HepG2 (cell line): Measurements from ENCODE around the gene PLIN4. TPM values are rescaled to one million over a fixed set of nuclear protein-coding genes. Genes with fewer than 3 reads are reported as not detected.

Experiments
- ATF1 ChIP-seq: IDR thresholded peaks from 2 replicates; pipeline ENCODE4 v1.6.1; 2016; ENCODE audit warnings: mild to moderate bottlenecking, control low read depth
- EHMT2 ChIP-seq: fragments of 200-600 bp; sonication (generic); IDR thresholded peaks from 2 replicates; pipeline ENCODE4 v1.7.0; 2017; ENCODE audit warnings: antibody characterized with exemption, low read depth, low read length, borderline replicate concordance
- FLYWCH1 ChIP-seq: sonication (generic); formaldehyde crosslinking; IDR thresholded peaks from 2 replicates; pipeline ENCODE4 v1.8.1; 2023; ENCODE audit warnings: mild to moderate bottlenecking, missing genetic modification reagents
- REL ChIP-seq: sonication (generic); formaldehyde crosslinking; conservative IDR thresholded peaks from 2 replicates; pipeline ENCODE4 v1.8.0; 2022; ENCODE audit warnings: mild to moderate bottlenecking, missing genetic modification reagents, moderate library complexity
- SATB2 ChIP-seq: sonication (generic); formaldehyde crosslinking; IDR thresholded peaks from 2 replicates; pipeline ENCODE4 v1.5.0; 2020; ENCODE audit warnings: missing genetic modification reagents
- SMYD3 ChIP-seq: sonication (generic); formaldehyde crosslinking; IDR thresholded peaks from 2 replicates; pipeline ENCODE4 v1.8.1; 2023; ENCODE audit warnings: mild to moderate bottlenecking, missing genetic modification reagents
- ZKSCAN8 ChIP-seq: IDR thresholded peaks from 2 replicates; pipeline ENCODE4 v1.6.1; 2016; ENCODE audit warnings: borderline replicate concordance, missing genetic modification reagents, missing compliant biosample characterization
- ZNF431 ChIP-seq: sonication (generic); formaldehyde crosslinking; IDR thresholded peaks from 2 replicates; pipeline ENCODE4 v1.9.0; 2022; ENCODE audit warnings: missing genetic modification reagents, low read depth, mild to moderate bottlenecking, borderline replicate concordance
- ZNF652 ChIP-seq: IDR thresholded peaks from 2 replicates; pipeline ENCODE4 v1.6.1; 2016; ENCODE audit warnings: low read depth, borderline replicate concordance
- ZNF746 ChIP-seq: sonication (generic); formaldehyde crosslinking; IDR thresholded peaks from 2 replicates; pipeline ENCODE4 v1.8.0; 2022; ENCODE audit warnings: mild to moderate bottlenecking, missing genetic modification reagents
- polyA plus RNA-seq, 8 experiments: library from polyadenylated mRNA; depleted of rRNA in 3 of 8; stranded (reverse) in 7 of 8; unstranded in 1 of 8; fragments of >200 nt; fragmentation: Illumina TruSeq in 4 of 8; extraction: Trizol in 4 of 8; gene quantifications; 2 replicates each; pipeline versions ENCODE4 v1.2.1 to v1.2.3, GENCODE V29; 2011 to 2016; ENCODE audit warnings: low read depth in 4 of 8, missing spikeins in 1 of 8, mixed read lengths in 1 of 8; ENCODE audit not compliant: insufficient read depth in 1 of 8
- total RNA-seq, 5 experiments: library from RNA; depleted of rRNA; stranded (reverse); fragments of >200 nt; fragmentation: Illumina TruSeq; extraction: Trizol; gene quantifications; 2 replicates each; pipeline ENCODE4 v1.2.3, GENCODE V29; 2016; ENCODE audit warnings: low read depth in 1 of 5
- TF ChIP-seq, protein P1 (sequence below): sonication (generic); formaldehyde crosslinking; IDR thresholded peaks from 2 replicates; pipeline ENCODE4 v1.4.0; 2020; ENCODE audit warnings: missing genetic modification reagents
- TF ChIP-seq, protein P2 (sequence below): sonication (generic); formaldehyde crosslinking; IDR thresholded peaks from 2 replicates; pipeline ENCODE4 v1.9.0; 2022; ENCODE audit warnings: missing genetic modification reagents, mild to moderate bottlenecking, borderline replicate concordance
- TF ChIP-seq, protein P3 (sequence below): sonication (generic); formaldehyde crosslinking; IDR thresholded peaks from 2 replicates; pipeline ENCODE4 v1.5.1; 2020; ENCODE audit warnings: mild to moderate bottlenecking, missing genetic modification reagents, moderate library complexity
- TF ChIP-seq, protein P4 (sequence below): sonication (generic); formaldehyde crosslinking; IDR thresholded peaks from 2 replicates; pipeline ENCODE4 v1.4.0; 2020; ENCODE audit warnings: missing genetic modification reagents
- TF ChIP-seq, protein P5 (sequence below): sonication (generic); formaldehyde crosslinking; conservative IDR thresholded peaks from 2 replicates; pipeline ENCODE4 v1.4.0; 2020; ENCODE audit warnings: missing genetic modification reagents
- TF ChIP-seq, protein P6 (sequence below): sonication (generic); formaldehyde crosslinking; IDR thresholded peaks from 2 replicates; pipeline ENCODE4 v1.4.0; 2020; ENCODE audit warnings: missing genetic modification reagents

PLIN4 gene
- total and polyA plus RNA-seq, 2 of the 13 experiments (the other 11 are each of a cell fraction or from before 2014, with no cell fraction given) = 1.1 to 1.3 TPM

DNA sequence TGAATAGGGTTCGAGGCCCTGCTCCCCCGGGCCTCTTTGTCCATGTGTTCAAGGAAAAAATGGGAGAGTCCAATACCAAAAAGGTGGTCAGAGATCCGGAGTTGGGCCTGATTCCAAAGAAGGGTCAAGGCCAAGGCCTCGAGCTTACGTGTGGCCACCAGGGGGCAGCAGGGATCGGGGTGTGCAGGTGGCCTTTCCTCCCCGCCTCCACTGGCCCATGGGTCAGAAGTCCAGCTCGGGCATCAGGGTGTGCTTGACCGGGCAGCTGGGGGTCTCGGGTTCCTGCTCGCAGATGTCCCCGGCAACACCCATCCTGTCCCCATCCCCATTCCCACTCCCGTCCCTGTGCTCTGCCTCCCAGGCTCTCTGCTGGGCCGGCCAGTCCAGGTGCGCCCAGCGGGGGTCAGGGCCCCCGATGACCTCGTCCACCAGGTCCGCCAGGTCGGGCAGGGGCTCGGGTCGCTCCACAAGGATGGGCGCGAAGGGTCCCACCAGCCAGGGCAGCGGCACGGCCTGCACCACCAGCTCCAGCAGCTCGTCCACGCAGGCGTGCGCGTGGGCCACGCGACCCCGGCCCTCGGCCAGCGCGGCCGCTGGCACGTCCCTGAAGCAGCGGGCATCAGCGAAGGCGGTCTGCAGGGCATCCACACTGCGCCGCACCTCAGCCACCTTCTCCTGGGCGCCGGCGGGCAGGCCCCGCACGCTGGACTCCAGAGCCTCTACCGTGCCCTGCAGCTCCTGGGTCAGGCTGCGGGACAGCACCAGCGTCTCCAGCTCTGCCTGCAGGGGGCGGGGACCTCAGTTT is 5.2 kb upstream of the PLIN4 start (continued):
- TF ChIP-seq, protein P1, sequence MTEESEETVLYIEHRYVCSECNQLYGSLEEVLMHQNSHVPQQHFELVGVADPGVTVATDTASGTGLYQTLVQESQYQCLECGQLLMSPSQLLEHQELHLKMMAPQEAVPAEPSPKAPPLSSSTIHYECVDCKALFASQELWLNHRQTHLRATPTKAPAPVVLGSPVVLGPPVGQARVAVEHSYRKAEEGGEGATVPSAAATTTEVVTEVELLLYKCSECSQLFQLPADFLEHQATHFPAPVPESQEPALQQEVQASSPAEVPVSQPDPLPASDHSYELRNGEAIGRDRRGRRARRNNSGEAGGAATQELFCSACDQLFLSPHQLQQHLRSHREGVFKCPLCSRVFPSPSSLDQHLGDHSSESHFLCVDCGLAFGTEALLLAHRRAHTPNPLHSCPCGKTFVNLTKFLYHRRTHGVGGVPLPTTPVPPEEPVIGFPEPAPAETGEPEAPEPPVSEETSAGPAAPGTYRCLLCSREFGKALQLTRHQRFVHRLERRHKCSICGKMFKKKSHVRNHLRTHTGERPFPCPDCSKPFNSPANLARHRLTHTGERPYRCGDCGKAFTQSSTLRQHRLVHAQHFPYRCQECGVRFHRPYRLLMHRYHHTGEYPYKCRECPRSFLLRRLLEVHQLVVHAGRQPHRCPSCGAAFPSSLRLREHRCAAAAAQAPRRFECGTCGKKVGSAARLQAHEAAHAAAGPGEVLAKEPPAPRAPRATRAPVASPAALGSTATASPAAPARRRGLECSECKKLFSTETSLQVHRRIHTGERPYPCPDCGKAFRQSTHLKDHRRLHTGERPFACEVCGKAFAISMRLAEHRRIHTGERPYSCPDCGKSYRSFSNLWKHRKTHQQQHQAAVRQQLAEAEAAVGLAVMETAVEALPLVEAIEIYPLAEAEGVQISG (CRISPR knock-in tag) = peak; percentile 76
- no peak for TF ChIP-seq ZNF652 (CRISPR knock-in tag)
- TF ChIP-seq, protein P2, sequence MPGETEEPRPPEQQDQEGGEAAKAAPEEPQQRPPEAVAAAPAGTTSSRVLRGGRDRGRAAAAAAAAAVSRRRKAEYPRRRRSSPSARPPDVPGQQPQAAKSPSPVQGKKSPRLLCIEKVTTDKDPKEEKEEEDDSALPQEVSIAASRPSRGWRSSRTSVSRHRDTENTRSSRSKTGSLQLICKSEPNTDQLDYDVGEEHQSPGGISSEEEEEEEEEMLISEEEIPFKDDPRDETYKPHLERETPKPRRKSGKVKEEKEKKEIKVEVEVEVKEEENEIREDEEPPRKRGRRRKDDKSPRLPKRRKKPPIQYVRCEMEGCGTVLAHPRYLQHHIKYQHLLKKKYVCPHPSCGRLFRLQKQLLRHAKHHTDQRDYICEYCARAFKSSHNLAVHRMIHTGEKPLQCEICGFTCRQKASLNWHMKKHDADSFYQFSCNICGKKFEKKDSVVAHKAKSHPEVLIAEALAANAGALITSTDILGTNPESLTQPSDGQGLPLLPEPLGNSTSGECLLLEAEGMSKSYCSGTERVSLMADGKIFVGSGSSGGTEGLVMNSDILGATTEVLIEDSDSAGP (CRISPR knock-in tag) = no peak
- no peak for TF ChIP-seq ZNF431 (CRISPR knock-in tag)
- TF ChIP-seq EHMT2 = no peak
- TF ChIP-seq, protein P3, sequence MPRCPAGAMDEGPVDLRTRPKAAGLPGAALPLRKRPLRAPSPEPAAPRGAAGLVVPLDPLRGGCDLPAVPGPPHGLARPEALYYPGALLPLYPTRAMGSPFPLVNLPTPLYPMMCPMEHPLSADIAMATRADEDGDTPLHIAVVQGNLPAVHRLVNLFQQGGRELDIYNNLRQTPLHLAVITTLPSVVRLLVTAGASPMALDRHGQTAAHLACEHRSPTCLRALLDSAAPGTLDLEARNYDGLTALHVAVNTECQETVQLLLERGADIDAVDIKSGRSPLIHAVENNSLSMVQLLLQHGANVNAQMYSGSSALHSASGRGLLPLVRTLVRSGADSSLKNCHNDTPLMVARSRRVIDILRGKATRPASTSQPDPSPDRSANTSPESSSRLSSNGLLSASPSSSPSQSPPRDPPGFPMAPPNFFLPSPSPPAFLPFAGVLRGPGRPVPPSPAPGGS = no peak
- TF ChIP-seq ZNF746 (CRISPR knock-in tag) = no peak
- TF ChIP-seq, protein P4, sequence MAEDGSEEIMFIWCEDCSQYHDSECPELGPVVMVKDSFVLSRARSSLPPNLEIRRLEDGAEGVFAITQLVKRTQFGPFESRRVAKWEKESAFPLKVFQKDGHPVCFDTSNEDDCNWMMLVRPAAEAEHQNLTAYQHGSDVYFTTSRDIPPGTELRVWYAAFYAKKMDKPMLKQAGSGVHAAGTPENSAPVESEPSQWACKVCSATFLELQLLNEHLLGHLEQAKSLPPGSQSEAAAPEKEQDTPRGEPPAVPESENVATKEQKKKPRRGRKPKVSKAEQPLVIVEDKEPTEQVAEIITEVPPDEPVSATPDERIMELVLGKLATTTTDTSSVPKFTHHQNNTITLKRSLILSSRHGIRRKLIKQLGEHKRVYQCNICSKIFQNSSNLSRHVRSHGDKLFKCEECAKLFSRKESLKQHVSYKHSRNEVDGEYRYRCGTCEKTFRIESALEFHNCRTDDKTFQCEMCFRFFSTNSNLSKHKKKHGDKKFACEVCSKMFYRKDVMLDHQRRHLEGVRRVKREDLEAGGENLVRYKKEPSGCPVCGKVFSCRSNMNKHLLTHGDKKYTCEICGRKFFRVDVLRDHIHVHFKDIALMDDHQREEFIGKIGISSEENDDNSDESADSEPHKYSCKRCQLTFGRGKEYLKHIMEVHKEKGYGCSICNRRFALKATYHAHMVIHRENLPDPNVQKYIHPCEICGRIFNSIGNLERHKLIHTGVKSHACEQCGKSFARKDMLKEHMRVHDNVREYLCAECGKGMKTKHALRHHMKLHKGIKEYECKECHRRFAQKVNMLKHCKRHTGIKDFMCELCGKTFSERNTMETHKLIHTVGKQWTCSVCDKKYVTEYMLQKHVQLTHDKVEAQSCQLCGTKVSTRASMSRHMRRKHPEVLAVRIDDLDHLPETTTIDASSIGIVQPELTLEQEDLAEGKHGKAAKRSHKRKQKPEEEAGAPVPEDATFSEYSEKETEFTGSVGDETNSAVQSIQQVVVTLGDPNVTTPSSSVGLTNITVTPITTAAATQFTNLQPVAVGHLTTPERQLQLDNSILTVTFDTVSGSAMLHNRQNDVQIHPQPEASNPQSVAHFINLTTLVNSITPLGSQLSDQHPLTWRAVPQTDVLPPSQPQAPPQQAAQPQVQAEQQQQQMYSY = peak; percentile 67; the same call in 1 of the 2 replicates
- TF ChIP-seq FLYWCH1 (CRISPR knock-in tag) = no peak
- TF ChIP-seq REL (CRISPR knock-in tag) = no peak
- TF ChIP-seq, protein P5, sequence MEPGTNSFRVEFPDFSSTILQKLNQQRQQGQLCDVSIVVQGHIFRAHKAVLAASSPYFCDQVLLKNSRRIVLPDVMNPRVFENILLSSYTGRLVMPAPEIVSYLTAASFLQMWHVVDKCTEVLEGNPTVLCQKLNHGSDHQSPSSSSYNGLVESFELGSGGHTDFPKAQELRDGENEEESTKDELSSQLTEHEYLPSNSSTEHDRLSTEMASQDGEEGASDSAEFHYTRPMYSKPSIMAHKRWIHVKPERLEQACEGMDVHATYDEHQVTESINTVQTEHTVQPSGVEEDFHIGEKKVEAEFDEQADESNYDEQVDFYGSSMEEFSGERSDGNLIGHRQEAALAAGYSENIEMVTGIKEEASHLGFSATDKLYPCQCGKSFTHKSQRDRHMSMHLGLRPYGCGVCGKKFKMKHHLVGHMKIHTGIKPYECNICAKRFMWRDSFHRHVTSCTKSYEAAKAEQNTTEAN (CRISPR knock-in tag) = no peak
- no peak for TF ChIP-seq SATB2 (CRISPR knock-in tag)
- TF ChIP-seq ZKSCAN8 (CRISPR knock-in tag) = no peak
- no peak for TF ChIP-seq SMYD3
- TF ChIP-seq, protein P6, sequence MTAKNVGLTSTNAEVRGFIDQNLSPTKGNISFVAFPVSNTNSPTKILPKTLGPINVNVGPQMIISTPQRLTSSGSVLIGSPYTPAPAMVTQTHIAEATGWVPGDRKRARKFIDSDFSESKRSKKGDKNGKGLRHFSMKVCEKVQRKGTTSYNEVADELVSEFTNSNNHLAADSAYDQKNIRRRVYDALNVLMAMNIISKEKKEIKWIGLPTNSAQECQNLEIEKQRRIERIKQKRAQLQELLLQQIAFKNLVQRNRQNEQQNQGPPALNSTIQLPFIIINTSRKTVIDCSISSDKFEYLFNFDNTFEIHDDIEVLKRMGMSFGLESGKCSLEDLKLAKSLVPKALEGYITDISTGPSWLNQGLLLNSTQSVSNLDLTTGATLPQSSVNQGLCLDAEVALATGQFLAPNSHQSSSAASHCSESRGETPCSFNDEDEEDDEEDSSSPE (CRISPR knock-in tag) = peak; percentile 32; the same call in 1 of the 2 replicates
- TF ChIP-seq ATF1 = no peak
